Activated naive CD4-positive, alpha-beta T cell treated with anti-CD3 and anti-CD28 coated beads, Interleukin-2, amount 50 U/mL, for 24 hours (primary cell): ENCODE data around the gene CST4.
"Not testable (repeated sequence)": the region's sequence is repeated elsewhere in the genome, so short reads cannot be mapped to it uniquely, and the experiment has no call there.

ENCODE experiments used
- H3K27ac Mint-ChIP-seq: one replicate; pipeline ENCODE4 v1.8.0; 2021; ENCODE audit warnings: mild to moderate bottlenecking, mixed read lengths
- H3K27me3 Mint-ChIP-seq: one replicate; pipeline ENCODE4 v1.8.0; 2021; ENCODE audit warnings: mixed read lengths
- H3K36me3 Mint-ChIP-seq: one replicate; pipeline ENCODE4 v1.8.0; 2021; ENCODE audit warnings: mixed read lengths
- H3K4me1 Mint-ChIP-seq: one replicate; pipeline ENCODE4 v1.8.0; 2021; ENCODE audit warnings: mixed read lengths
- H3K4me3 Mint-ChIP-seq: one replicate; pipeline ENCODE4 v1.8.0; 2021; ENCODE audit warnings: mild to moderate bottlenecking, mixed read lengths
- H3K9me3 Mint-ChIP-seq: one replicate; pipeline ENCODE4 v1.8.0; 2021; ENCODE audit warnings: mixed read lengths

Gene CST4, protein sequence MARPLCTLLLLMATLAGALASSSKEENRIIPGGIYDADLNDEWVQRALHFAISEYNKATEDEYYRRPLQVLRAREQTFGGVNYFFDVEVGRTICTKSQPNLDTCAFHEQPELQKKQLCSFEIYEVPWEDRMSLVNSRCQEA

DNA sequence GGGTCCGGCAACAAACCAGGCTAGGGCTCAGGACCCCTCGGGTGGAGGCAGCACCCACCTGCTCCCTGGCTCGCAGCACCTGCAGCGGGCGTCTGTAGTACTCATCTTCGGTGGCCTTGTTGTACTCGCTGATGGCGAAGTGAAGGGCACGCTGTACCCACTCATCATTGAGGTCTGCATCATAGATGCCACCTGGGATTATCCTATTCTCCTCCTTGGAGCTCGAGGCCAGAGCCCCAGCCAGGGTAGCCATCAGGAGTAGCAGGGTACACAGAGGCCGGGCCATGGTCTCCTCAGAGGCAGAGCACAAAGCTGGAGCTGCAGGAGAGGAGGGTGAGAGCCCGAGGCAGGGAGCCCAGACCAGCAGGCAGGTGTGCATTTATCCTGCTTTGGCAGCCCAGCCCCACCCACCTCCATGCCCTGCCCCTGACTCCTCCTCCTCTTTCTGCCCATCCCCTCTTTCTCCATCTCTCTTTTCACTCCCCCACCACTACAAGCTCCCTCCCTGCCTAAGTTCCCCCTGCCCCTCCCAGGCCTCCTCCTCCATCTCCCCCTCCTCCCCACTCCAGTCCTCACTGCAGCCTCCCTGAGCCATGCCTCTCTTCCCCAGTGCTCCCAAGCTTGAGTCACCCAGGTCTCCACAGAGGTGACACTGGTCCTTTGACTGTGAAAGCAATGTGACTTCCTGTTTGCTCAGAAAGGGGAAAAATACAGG is at the start of gene CST4:
Gene CST4 (minus strand): TSS at position 355 of the 715 bp plus-strand sequence. CDS start 69 bp downstream, at position 286.
- H3K9me3 Mint-ChIP-seq, H3K27ac Mint-ChIP-seq, H3K4me3 Mint-ChIP-seq, H3K4me1 Mint-ChIP-seq, H3K27me3 Mint-ChIP-seq, H3K36me3 Mint-ChIP-seq: not testable (repeated sequence)

- not testable (repeated sequence) for H3K4me1 Mint-ChIP-seq, H3K4me3 Mint-ChIP-seq, H3K36me3 Mint-ChIP-seq, H3K27ac Mint-ChIP-seq, H3K9me3 Mint-ChIP-seq
- H3K27me3 Mint-ChIP-seq: peaks cover 23% of the 10 kb centered on the region
Measured at GRCh38 chr20:23735391-23735790, 46.6 kb upstream of the CST4 start.

- H3K36me3 Mint-ChIP-seq, H3K27ac Mint-ChIP-seq, H3K4me1 Mint-ChIP-seq, H3K9me3 Mint-ChIP-seq, H3K4me3 Mint-ChIP-seq: not testable (repeated sequence)
- peaks cover 23% of the 10 kb centered on the region for H3K27me3 Mint-ChIP-seq
Measured at GRCh38 chr20:23734949-23735348, 46.1 kb upstream of the CST4 start.

GRCh38 chr20:23734440-23734839 is 45.6 kb upstream of the CST4 start:
- H3K36me3 Mint-ChIP-seq, H3K4me1 Mint-ChIP-seq, H3K27ac Mint-ChIP-seq, H3K4me3 Mint-ChIP-seq, H3K9me3 Mint-ChIP-seq: not testable (repeated sequence)
- peaks cover 23% of the 10 kb centered on the region for H3K27me3 Mint-ChIP-seq

- Mint-ChIP-seq H3K27me3 (peaks cover 2% of the 10 kb centered on the region), H3K9me3 (no peaks in the 10 kb centered on the region), H3K4me1 (no peaks in the 10 kb centered on the region), H3K27ac (no peak overlapping the region), H3K36me3 (no peaks in the 10 kb centered on the region), H3K4me3 (no peak overlapping the region)
Measured at GRCh38 chr20:23727016-23727415, 38.2 kb upstream of the CST4 start.

GRCh38 chr20:23725102-23725501 is 36.3 kb upstream of the CST4 start:
- Mint-ChIP-seq H3K4me1 (no peaks in the 10 kb centered on the region), H3K4me3 (no peak overlapping the region), H3K27ac (no peak overlapping the region)

DNA sequence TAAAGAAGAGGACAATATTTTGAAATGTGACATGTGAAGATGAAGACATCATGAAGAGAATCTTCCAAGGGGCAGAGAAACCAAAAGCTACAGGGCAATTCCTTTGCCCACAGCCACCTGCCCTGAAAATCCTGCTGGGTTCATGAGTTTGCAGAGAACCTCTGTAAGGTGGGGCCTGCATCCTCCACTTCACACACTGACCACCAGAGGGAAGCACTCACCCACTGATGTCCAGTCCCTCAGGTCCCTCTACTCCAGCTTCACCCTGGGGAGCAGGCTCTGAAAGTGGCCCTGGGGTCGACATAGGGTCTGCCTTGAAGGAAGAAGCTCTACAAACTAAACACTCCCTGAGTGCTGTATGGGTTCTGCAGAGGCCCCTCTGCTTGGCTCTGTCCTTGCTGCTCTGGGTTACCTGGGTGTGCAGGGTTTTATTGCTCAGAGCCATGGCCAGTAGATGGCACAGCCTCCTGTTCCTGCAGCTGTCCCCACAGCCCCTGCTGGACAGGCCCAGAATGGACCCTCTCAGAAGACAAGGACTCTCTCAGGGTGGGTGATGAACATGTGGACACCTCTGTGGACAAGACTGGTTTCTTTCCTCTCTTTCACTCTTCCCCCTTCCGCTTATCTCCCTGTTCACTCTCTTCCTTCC is 34.9 kb upstream of the CST4 start:
- not testable (repeated sequence) for H3K36me3 Mint-ChIP-seq, H3K9me3 Mint-ChIP-seq, H3K4me1 Mint-ChIP-seq, H3K27ac Mint-ChIP-seq, H3K27me3 Mint-ChIP-seq, H3K4me3 Mint-ChIP-seq

More at GRCh38 chr20:23725102-23725501, 36.3 kb upstream of the CST4 start:
- Mint-ChIP-seq H3K36me3 (no peaks in the 10 kb centered on the region), H3K9me3 (no peaks in the 10 kb centered on the region), H3K27me3 (peaks cover 2% of the 10 kb centered on the region)

DNA sequence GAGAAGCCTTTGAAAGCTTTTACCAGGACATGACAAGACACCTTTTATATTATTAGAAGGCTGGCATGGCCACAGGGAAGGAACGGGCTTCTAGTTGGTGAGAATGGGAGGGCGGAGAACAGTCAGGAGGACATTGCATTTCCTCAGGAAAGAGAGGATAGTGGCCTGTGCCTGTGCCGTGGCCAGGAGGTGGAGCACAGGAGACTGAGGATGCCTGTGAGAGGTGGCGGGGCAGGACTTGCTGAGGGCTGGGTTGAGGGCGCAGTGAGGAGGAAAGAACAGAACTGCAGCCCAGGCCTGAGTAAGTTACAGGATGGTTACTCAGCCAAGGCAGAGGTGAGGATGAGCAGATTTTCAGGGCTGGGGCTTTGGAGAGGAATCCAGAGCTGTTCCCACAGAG is 34.0 kb upstream of the CST4 start:
- not testable (repeated sequence) for H3K4me1 Mint-ChIP-seq, H3K4me3 Mint-ChIP-seq, H3K27me3 Mint-ChIP-seq, H3K9me3 Mint-ChIP-seq, H3K36me3 Mint-ChIP-seq, H3K27ac Mint-ChIP-seq

DNA sequence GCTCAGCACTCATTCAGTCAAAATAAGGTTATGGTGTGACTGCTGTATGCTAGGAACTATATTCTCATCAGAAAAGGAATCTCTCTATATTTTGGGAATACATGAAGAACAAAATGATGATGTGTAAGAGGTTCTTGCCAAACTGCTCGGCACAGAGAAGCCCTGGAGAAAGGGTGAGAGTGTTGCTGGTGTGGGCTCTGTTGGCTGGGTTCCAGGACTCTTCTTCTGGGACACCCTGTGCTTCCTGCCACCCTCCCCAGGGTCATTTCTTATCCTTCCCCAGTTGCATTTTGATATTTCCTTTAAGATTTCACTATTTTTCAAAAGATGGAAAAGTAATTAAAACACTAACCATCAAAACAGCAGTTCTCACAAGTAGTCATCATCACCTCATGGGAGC is 33.1 kb upstream of the CST4 start:
- no peaks in the 10 kb centered on the region for H3K4me1 Mint-ChIP-seq
- H3K27me3 Mint-ChIP-seq: peaks cover 2% of the 10 kb centered on the region
- no peak overlapping the region for H3K4me3 Mint-ChIP-seq
- H3K27ac Mint-ChIP-seq: no peak overlapping the region
- no peaks in the 10 kb centered on the region for H3K9me3 Mint-ChIP-seq
- no peaks in the 10 kb centered on the region for H3K36me3 Mint-ChIP-seq

- not testable (repeated sequence) for H3K27me3 Mint-ChIP-seq, H3K9me3 Mint-ChIP-seq, H3K27ac Mint-ChIP-seq, H3K4me3 Mint-ChIP-seq, H3K36me3 Mint-ChIP-seq, H3K4me1 Mint-ChIP-seq
Measured at GRCh38 chr20:23719351-23719750, 30.5 kb upstream of the CST4 start.

DNA sequence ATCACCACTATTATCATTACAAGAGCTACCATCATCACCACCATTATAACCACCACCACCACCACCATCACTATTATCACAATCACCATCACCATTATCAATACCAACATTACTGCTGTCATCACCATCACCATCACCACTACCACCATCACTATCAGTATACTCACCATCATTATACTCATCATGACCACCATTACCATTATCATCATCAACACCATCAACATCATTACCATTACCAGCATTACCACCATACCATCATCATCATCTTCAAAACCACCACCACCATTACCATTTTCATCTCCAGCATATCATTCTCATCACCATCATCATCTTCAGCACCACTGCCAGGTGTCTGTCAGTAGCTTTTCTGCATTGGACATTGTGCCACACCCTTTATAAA is 22.9 kb upstream of the CST4 start:
- not testable (repeated sequence) for H3K4me1 Mint-ChIP-seq, H3K4me3 Mint-ChIP-seq, H3K27ac Mint-ChIP-seq, H3K9me3 Mint-ChIP-seq, H3K27me3 Mint-ChIP-seq, H3K36me3 Mint-ChIP-seq

DNA sequence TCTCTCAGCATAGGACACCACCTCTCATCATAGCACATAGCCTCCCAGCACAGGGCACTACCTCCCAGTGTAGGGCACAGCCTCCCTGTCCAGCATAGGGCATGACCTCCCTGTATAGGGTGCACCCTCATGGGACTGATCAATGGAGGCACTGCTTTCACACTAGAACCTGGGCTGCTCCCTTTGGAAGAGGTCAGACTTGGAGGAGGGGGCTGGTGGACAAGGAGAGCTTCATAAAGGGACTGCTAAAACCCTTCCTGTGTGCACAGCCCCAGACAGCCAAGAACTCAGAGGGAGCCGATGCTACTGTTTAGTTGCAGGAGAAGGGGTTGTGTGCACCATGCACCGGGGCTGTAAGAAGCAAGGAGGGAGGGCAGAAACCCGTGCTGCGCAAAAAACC is 21.9 kb upstream of the CST4 start:
- no peaks in the 10 kb centered on the region for H3K4me1 Mint-ChIP-seq
- no peak overlapping the region for H3K27ac Mint-ChIP-seq
- no peak overlapping the region for H3K4me3 Mint-ChIP-seq
- no peaks in the 10 kb centered on the region for H3K36me3 Mint-ChIP-seq
- H3K27me3 Mint-ChIP-seq: no peaks in the 10 kb centered on the region
- no peaks in the 10 kb centered on the region for H3K9me3 Mint-ChIP-seq

DNA sequence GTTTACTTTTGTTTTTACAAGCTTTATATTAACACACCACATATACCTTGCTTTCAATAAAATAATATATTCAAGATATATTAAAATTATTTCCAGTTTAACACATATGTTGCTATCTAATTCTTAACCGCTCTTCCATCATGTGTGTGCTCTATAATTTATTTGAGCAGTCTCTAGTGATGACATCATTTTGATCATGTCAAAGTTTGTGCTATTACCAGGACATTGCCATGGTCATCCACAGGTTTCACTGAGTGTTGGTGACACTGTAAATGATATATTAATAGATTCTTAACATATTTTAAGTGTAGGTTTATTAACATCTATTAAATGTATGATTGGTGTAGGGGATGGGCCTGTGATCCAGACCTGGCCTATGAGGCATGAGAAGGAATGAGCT is 17.1 kb upstream of the CST4 start:
- H3K36me3 Mint-ChIP-seq: no peaks in the 10 kb centered on the region
- no peaks in the 10 kb centered on the region for H3K4me1 Mint-ChIP-seq
- H3K4me3 Mint-ChIP-seq: no peak overlapping the region
- peaks cover 3% of the 10 kb centered on the region for H3K27me3 Mint-ChIP-seq
- no peaks in the 10 kb centered on the region for H3K9me3 Mint-ChIP-seq
- H3K27ac Mint-ChIP-seq: no peak overlapping the region

DNA sequence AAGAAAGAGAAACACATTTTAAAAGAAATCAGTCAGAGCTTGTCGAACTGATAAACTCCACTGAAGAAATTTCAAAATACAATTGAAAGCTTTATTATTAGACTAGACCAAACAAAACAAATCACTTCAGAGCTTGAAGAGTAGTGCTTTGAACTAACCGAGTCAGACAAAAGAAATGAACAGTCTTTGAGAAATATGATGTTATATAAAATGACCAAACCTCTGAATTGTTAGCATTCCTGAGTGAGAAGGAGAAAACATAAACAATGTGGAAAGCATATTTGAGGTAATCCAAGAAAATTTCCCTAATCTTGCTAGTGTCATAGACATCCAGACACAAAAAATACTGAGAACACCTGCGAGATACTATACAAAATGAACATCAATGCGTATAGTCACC is 13.2 kb upstream of the CST4 start:
- Mint-ChIP-seq H3K27ac (no peak overlapping the region), H3K27me3 (peaks cover 3% of the 10 kb centered on the region), H3K9me3 (no peaks in the 10 kb centered on the region), H3K36me3 (no peaks in the 10 kb centered on the region), H3K4me3 (no peak overlapping the region), H3K4me1 (no peaks in the 10 kb centered on the region)

DNA sequence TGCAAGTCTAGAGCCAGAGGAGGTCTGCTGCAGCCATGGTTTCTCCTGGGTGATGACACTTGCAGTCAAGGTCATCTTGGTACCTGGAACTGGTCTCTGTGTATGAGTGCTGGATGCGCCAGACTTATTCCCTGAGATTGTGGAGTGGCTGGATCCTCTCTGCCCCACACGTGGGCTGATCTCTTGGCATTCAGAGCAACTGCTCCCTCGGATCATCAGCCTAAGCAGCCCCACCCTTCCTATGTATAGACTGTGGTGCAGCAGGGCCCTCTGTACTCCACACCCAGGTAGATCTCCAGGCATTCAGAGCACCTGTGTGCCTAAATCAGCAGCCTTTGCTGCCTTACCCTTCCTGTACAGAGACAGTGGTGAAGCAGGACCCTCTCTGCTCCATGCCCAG is 12.1 kb upstream of the CST4 start:
- Mint-ChIP-seq H3K4me1 (no peaks in the 10 kb centered on the region), H3K27me3 (peaks cover 3% of the 10 kb centered on the region), H3K9me3 (no peaks in the 10 kb centered on the region), H3K36me3 (no peaks in the 10 kb centered on the region), H3K27ac (no peak overlapping the region), H3K4me3 (no peak overlapping the region)

DNA sequence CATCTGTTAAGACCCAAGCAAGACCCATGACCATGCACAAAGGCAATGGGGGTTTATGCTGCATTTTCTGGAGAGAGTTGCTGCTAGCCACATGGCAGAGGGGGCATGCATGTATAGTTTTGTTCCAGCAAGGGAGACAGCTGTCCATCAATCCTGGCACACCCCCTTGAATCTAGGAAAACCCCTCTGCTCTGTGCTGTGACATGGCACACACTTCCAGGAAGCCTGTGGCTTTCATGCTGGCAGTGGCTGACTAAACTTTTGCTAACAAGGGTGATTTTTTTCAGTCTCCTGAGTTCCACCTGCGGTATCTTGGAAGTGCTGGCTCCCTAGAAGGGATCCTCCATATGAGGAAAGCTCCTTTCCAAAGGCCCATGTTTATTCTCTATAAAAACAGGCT is 9.1 kb upstream of the CST4 start:
- no peaks in the 10 kb centered on the region for H3K4me1 Mint-ChIP-seq

DNA sequence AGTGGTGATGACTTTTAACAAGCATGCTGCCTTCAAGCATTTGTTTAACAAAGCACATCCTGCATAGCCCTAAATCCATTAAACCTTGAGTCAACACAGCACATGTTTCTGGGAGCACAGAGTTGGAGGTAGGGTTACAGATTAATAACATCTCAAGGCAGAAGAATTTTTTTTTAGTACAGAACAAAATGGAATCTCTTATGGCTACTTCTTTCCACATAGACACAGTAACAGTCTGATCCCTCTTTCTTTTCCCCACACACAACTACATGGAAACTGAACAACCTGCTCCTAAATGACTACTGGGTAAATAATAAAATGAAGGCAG is 6.2 kb upstream of the CST4 start:
- H3K4me3 Mint-ChIP-seq, H3K27me3 Mint-ChIP-seq: not testable (repeated sequence)

More for the DNA sequence above, 9.1 kb upstream of the CST4 start:
- Mint-ChIP-seq H3K9me3 (no peaks in the 10 kb centered on the region), H3K36me3 (no peaks in the 10 kb centered on the region), H3K4me3 (no peak overlapping the region), H3K27ac (no peak overlapping the region), H3K27me3 (peaks cover 8% of the 10 kb centered on the region)

More for the DNA sequence above, 6.2 kb upstream of the CST4 start:
- not testable (repeated sequence) for H3K27ac Mint-ChIP-seq, H3K4me1 Mint-ChIP-seq, H3K9me3 Mint-ChIP-seq, H3K36me3 Mint-ChIP-seq
